H1 (cell line): ENCODE results near the gene RALA. TPM values are rescaled to one million over a fixed set of nuclear protein-coding genes. Genes with fewer than 3 reads are reported as not detected.

ENCODE experiments used
- CTCF ChIA-PET: fragments of 300-600 bp; sonication (Branson Sonifier 250); formaldehyde crosslinking; loops from one replicate; lab custom pipeline; 2021; ENCODE audit not compliant: partially characterized antibody; lab: Charles Lee
- POLR2A ChIA-PET: fragments of 300-600 bp; sonication (Branson Sonifier 250); formaldehyde crosslinking; loops from one replicate; lab custom pipeline; 2021; ENCODE audit warnings: inconsistent platforms; ENCODE audit not compliant: partially characterized antibody; lab: Charles Lee
- DNase-seq, 2 experiments: peaks; one replicate each; pipeline versions ENCODE4 v3.0.0 to v3.0.0-alpha.2; 2010 to 2022; ENCODE audit warnings: low spot score in 2 of 2, low read depth in 1 of 2, mixed read lengths in 1 of 2
- FAIRE-seq: peaks from 2 replicates; lab custom pipeline; 2011; peaks lifted over from hg19 to GRCh38; lab: Jason Lieb, UNC
- H2AFZ ChIP-seq: 2 replicates; pipeline ENCODE4 v1.8.1; 2012; ENCODE audit warnings: low read length, inconsistent platforms
- H2AK5ac ChIP-seq: 2 replicates; pipeline ENCODE4 v1.6.1; 2013; ENCODE audit warnings: low read depth, low read length
- H2BK120ac ChIP-seq: replicated peaks from 2 replicates; pipeline ENCODE3; 2013; ENCODE audit warnings: low read depth, low read length, inconsistent platforms
- H2BK12ac ChIP-seq: 2 replicates; pipeline ENCODE4 v1.6.1; 2013; ENCODE audit warnings: low read depth, low read length
- H2BK15ac ChIP-seq: 2 replicates; pipeline ENCODE4 v1.6.1; 2013; ENCODE audit warnings: low read length
- H2BK20ac ChIP-seq: 2 replicates; pipeline ENCODE4 v1.6.1; 2013; ENCODE audit warnings: low read length
- H2BK5ac ChIP-seq: 2 replicates; pipeline ENCODE4 v1.6.1; 2013; ENCODE audit warnings: low read depth, low read length
- H3K14ac ChIP-seq: 2 replicates; pipeline ENCODE4 v1.6.1; 2013; ENCODE audit warnings: inconsistent platforms; ENCODE audit not compliant: insufficient read length
- H3K18ac ChIP-seq: 2 replicates; pipeline ENCODE4 v1.6.1; 2013; ENCODE audit warnings: low read length; ENCODE audit errors: extremely low read depth
- H3K23ac ChIP-seq: 2 replicates; pipeline ENCODE4 v1.6.1; 2013; ENCODE audit warnings: inconsistent platforms; ENCODE audit not compliant: insufficient read length
- H3K23me2 ChIP-seq: 2 replicates; pipeline ENCODE4 v1.6.1; 2013; ENCODE audit warnings: low read depth, low read length
- H3K27ac ChIP-seq: 2 replicates; pipeline ENCODE4 v1.6.1; 2011; ENCODE audit warnings: low read depth, low read length, inconsistent platforms
- H3K27me3 ChIP-seq, 4 experiments: replicated peaks in 1 of 4; 1 replicate in 1 of 4; 2 replicates in 3 of 4; pipeline versions ENCODE4 v1.6.1 to v1.8.1; 2011 to 2013; ENCODE audit warnings: low read length in 3 of 4, mild to moderate bottlenecking in 3 of 4, inconsistent platforms in 2 of 4, mixed read lengths in 2 of 4, moderate library complexity in 1 of 4; ENCODE audit not compliant: control insufficient read depth in 3 of 4, insufficient read depth in 3 of 4; ENCODE audit errors: extremely low read depth in 1 of 4
- H3K36me3 ChIP-seq, 4 experiments: 2 replicates each; pipeline versions ENCODE4 v1.6.1 to v1.8.1; 2011 to 2013; ENCODE audit warnings: mild to moderate bottlenecking in 4 of 4, low read length in 3 of 4, moderate library complexity in 2 of 4, control low read depth in 1 of 4, inconsistent platforms in 1 of 4; ENCODE audit not compliant: insufficient read depth in 4 of 4, control insufficient read depth in 2 of 4
- H3K4ac ChIP-seq: replicated peaks from 2 replicates; pipeline ENCODE3; 2013; ENCODE audit warnings: low read length, low read depth, mixed read lengths, inconsistent platforms; ENCODE audit not compliant: insufficient read length
- H3K4me1 ChIP-seq, 4 experiments: replicated peaks in 1 of 4; 1 replicate in 1 of 4; 2 replicates in 3 of 4; pipeline versions ENCODE4 v1.6.1 to v1.8.1; 2011 to 2013; ENCODE audit warnings: low read length in 3 of 4, inconsistent platforms in 2 of 4, mixed read lengths in 1 of 4; ENCODE audit not compliant: insufficient read depth in 4 of 4, control insufficient read depth in 3 of 4
- H3K4me2 ChIP-seq, 2 experiments: 2 replicates each; pipeline versions ENCODE4 v1.6.1 to v1.8.1; 2011 to 2013; ENCODE audit warnings: low read depth in 2 of 2, low read length in 2 of 2, control low read depth in 1 of 2, inconsistent platforms in 1 of 2, mild to moderate bottlenecking in 1 of 2; ENCODE audit not compliant: insufficient read depth in 1 of 2
- H3K4me3 ChIP-seq, 4 experiments: fragments of 200-600, 300-600 bp in 1 of 4; sonication (generic), shearing (Covaris generic), sonication (Bioruptor Twin) in 1 of 4; 2 replicates each; pipeline versions ENCODE4 v1.5.1 to v1.8.1; 2011 to 2016; ENCODE audit warnings: low read length in 4 of 4, low read depth in 3 of 4, control low read depth in 2 of 4, inconsistent platforms in 2 of 4, mild to moderate bottlenecking in 2 of 4, mixed read lengths in 1 of 4, moderate library complexity in 1 of 4; ENCODE audit not compliant: insufficient read depth in 2 of 4; ENCODE audit errors: extremely low read depth in 1 of 4
- H3K56ac ChIP-seq: replicated peaks from 2 replicates; pipeline ENCODE3; 2013; ENCODE audit warnings: low read depth, mild to moderate bottlenecking, mixed read lengths, low read length, inconsistent platforms; ENCODE audit not compliant: insufficient read length
- H3K79me1 ChIP-seq: 2 replicates; pipeline ENCODE4 v1.6.1; 2013; ENCODE audit warnings: low read depth, low read length, control low read depth
- H3K79me2 ChIP-seq, 2 experiments: 2 replicates each; pipeline versions ENCODE4 v1.6.1 to v1.8.1; 2012 to 2013; ENCODE audit warnings: low read length in 2 of 2, mild to moderate bottlenecking in 2 of 2, inconsistent platforms in 1 of 2; ENCODE audit not compliant: insufficient read depth in 2 of 2, control insufficient read depth in 1 of 2
- H3K9ac ChIP-seq, 4 experiments: replicated peaks in 1 of 4; 1 replicate in 1 of 4; 2 replicates in 3 of 4; pipeline versions ENCODE4 v1.6.1 to v1.8.1; 2011 to 2013; ENCODE audit warnings: low read depth in 3 of 4, low read length in 3 of 4, control low read depth in 2 of 4, mild to moderate bottlenecking in 2 of 4, moderate library complexity in 2 of 4, inconsistent platforms in 1 of 4; ENCODE audit errors: extremely low read depth in 1 of 4
- H3K9me3 ChIP-seq, 2 experiments: 2 replicates each; pipeline versions ENCODE4 v1.6.1 to v1.8.1; 2012 to 2013; ENCODE audit warnings: mild to moderate bottlenecking in 2 of 2, moderate library complexity in 2 of 2, control low read depth in 1 of 2, inconsistent platforms in 1 of 2, low read depth in 1 of 2, low read length in 1 of 2, mixed read lengths in 1 of 2; ENCODE audit not compliant: insufficient read depth in 2 of 2
- H4K20me1 ChIP-seq, 2 experiments: replicated peaks in 1 of 2; 2 replicates each; pipeline versions ENCODE3 to v1.8.1; 2011 to 2013; ENCODE audit warnings: inconsistent platforms in 2 of 2, low read length in 2 of 2, mild to moderate bottlenecking in 1 of 2; ENCODE audit not compliant: insufficient read depth in 2 of 2, control insufficient read depth in 1 of 2
- H4K5ac ChIP-seq: 2 replicates; pipeline ENCODE4 v1.6.1; 2013; ENCODE audit warnings: low read length, low read depth, mixed read lengths, inconsistent platforms; ENCODE audit not compliant: insufficient read length
- H4K8ac ChIP-seq: 2 replicates; pipeline ENCODE4 v1.8.0; 2013; ENCODE audit warnings: mild to moderate bottlenecking, moderate library complexity, low read length, inconsistent platforms; ENCODE audit not compliant: insufficient read depth; ENCODE audit errors: extremely low read depth
- H4K91ac ChIP-seq: replicated peaks from 2 replicates; pipeline ENCODE3; 2013; ENCODE audit warnings: low read length, mixed read lengths, inconsistent platforms; ENCODE audit not compliant: insufficient read length
- BACH1 ChIP-seq: IDR thresholded peaks from 2 replicates; pipeline ENCODE4 v1.6.1; 2012; ENCODE audit warnings: low read length, improper control_type of control experiment
- CEBPB ChIP-seq: IDR thresholded peaks from 2 replicates; pipeline ENCODE4 v1.6.1; 2012; ENCODE audit warnings: low read depth, low read length
- CHD1 ChIP-seq: IDR thresholded peaks from 2 replicates; pipeline ENCODE4 v1.6.1; 2012; ENCODE audit warnings: low read depth, low read length, improper control_type of control experiment
- JUND ChIP-seq: IDR thresholded peaks from 2 replicates; pipeline ENCODE4 v1.6.1; 2011; ENCODE audit warnings: mild to moderate bottlenecking, improper control_type of control experiment, low read length
- KDM4A ChIP-seq: IDR thresholded peaks from one replicate; pipeline ENCODE4 v1.7.1; 2012; ENCODE audit warnings: low read depth, mild to moderate bottlenecking, moderate library complexity, low read length, inconsistent platforms; ENCODE audit not compliant: severe bottlenecking
- KDM5A ChIP-seq: fragments of 200-600 bp; IDR thresholded peaks from 2 replicates; pipeline ENCODE4 v1.7.1; 2012; ENCODE audit warnings: mild to moderate bottlenecking, low read length, inconsistent platforms, mixed read lengths
- TEAD4 ChIP-seq: IDR thresholded peaks from 2 replicates; pipeline ENCODE4 v1.6.1; 2012; ENCODE audit warnings: low read depth, low read length, inconsistent platforms, mixed read lengths
- YY1 ChIP-seq: IDR thresholded peaks from 2 replicates; pipeline ENCODE4 v1.6.1; 2011; ENCODE audit warnings: low read depth, mild to moderate bottlenecking, low read length
- WGBS, 2 experiments: shearing (Covaris generic) in 1 of 2; methylation state at CpG; one replicate each; pipeline versions ENCODE4 v1.1.6 to v1.1.7; 2013 to 2015; ENCODE audit warnings: low lambda C conversion rate in 2 of 2, mixed read lengths in 2 of 2, inconsistent platforms in 1 of 2, low coverage in 1 of 2, missing lambda C conversion rate in 1 of 2; ENCODE audit not compliant: insufficient replicate concordance in 2 of 2, insufficient coverage in 1 of 2, insufficient read length in 1 of 2; ENCODE audit errors: extremely low coverage in 1 of 2, missing lambda C conversion rate in 1 of 2; 5-methylcytosine and 5-hydroxymethylcytosine counted together
- polyA plus RNA-seq, 7 experiments: library from polyadenylated mRNA; depleted of rRNA in 3 of 7; stranded (reverse) in 5 of 7; unstranded in 2 of 7; fragments of >200 nt in 5 of 7; fragments of 200-250 nt in 2 of 7; gene quantifications; 1 replicate in 5 of 7; 2 replicates in 1 of 7; 4 replicates in 1 of 7; pipeline versions ENCODE4 v1.2.1 to v1.2.3, GENCODE V29; 2011 to 2013; ENCODE audit warnings: missing spikeins in 2 of 7, mixed read lengths in 2 of 7
- total RNA-seq: library from RNA; stranded (reverse); fragmentation: NEBNext Ultra II Directional; extraction: Animal tissue kit (Norgen Biotek cat#: 25700); gene quantifications from 2 replicates; pipeline ENCODE4 v1.2.1, GENCODE V29; 2021
- TF ChIP-seq, protein P1 (sequence below): IDR thresholded peaks from 2 replicates; pipeline ENCODE4 v1.6.1; 2011; ENCODE audit warnings: low read length, improper control_type of control experiment

Gene RALA
- total and polyA plus RNA-seq, 2 of the 8 experiments (the other 6 are each of a cell fraction or from before 2014, with no cell fraction given): 24.1 to 72.8 TPM

GRCh38 chr7:39645482-39646407 lies 22.4 kb downstream of the RALA start:
- H3K4me1 ChIP-seq: no peaks in the 10 kb centered on the region; a peak in 1 of 7 replicates
- H2BK20ac ChIP-seq: no peak overlapping the region
- CTCF ChIA-PET: interaction anchor here (1.4 kb wide), 2 partner anchors 16 to 97 kb away, joined by 3 to 6 read pairs; no protein-coding TSS in a partner anchor
- no peak overlapping the region for H2AFZ ChIP-seq
- H3K56ac ChIP-seq: no peak overlapping the region
- H4K5ac ChIP-seq: no peak overlapping the region
- no peak overlapping the region for H4K8ac ChIP-seq
- POLR2A ChIA-PET: no interaction called here
- H3K9me3 ChIP-seq: no peaks in the 10 kb centered on the region
- H3K79me1 ChIP-seq: no peaks in the 10 kb centered on the region; the same call in 1 of the 2 replicates
- 97% methylated on average over 5 of the region's 5 CpGs; no CpG with 5 or more reads in 1 of the 2 experiments for WGBS, 2 experiments
- H3K27ac ChIP-seq: no peak overlapping the region
- no peak for TF ChIP-seq TEAD4
- TF ChIP-seq YY1: no peak
- TF ChIP-seq, protein P1, sequence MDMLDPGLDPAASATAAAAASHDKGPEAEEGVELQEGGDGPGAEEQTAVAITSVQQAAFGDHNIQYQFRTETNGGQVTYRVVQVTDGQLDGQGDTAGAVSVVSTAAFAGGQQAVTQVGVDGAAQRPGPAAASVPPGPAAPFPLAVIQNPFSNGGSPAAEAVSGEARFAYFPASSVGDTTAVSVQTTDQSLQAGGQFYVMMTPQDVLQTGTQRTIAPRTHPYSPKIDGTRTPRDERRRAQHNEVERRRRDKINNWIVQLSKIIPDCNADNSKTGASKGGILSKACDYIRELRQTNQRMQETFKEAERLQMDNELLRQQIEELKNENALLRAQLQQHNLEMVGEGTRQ: no peak
- TF ChIP-seq KDM4A: no peak
- no peak for TF ChIP-seq CEBPB
- TF ChIP-seq JUND: no peak
- no peak for TF ChIP-seq KDM5A
- TF ChIP-seq CHD1: no peak
- no peak for TF ChIP-seq BACH1
- no peak overlapping the region for H3K23ac ChIP-seq
- H3K9ac ChIP-seq: no peak overlapping the region
- peaks cover 0 to 3% of the 10 kb centered on the region in 2 experiments for H4K20me1 ChIP-seq
- H3K36me3 ChIP-seq: no peaks in the 10 kb centered on the region
- H4K91ac ChIP-seq: no peak overlapping the region
- H3K23me2 ChIP-seq: no peaks in the 10 kb centered on the region; the same call in 1 of the 2 replicates
- FAIRE-seq (no peak), DNase-seq (no peak)
- H2AK5ac ChIP-seq: no peak overlapping the region
- H3K27me3 ChIP-seq: no peaks in the 10 kb centered on the region
- no peak overlapping the region for H3K4me3 ChIP-seq
- no peak overlapping the region for H2BK5ac ChIP-seq
- H2BK12ac ChIP-seq: no peak overlapping the region
- no peak overlapping the region for H3K4ac ChIP-seq
- H2BK120ac ChIP-seq: no peak overlapping the region
- H2BK15ac ChIP-seq: no peak overlapping the region
- no peak overlapping the region for H3K18ac ChIP-seq
- H3K79me2 ChIP-seq: peaks cover 0 to 99% of the 10 kb centered on the region in 2 experiments; a peak in 2 of 4 replicates
- no peak overlapping the region for H3K14ac ChIP-seq
- no peak overlapping the region for H3K4me2 ChIP-seq
